HG03439 (cell line): ENCODE data around the gene PPIL6.
A peak's percentile ranks its signal among the peaks of the same experiment; 100 is the strongest.
"Not testable (repeated sequence)": the region's sequence is repeated elsewhere in the genome, so short reads cannot be mapped to it uniquely, and the experiment has no call there.

Experiments used
- ATAC-seq: cut with Tn5 transposase; IDR thresholded peaks from one replicate; pipeline ENCODE4 v1.9.1; 2021; ENCODE audit warnings: mild to moderate bottlenecking, moderate library complexity; ENCODE audit not compliant: unreplicated experiment

Gene PPIL6

DNA sequence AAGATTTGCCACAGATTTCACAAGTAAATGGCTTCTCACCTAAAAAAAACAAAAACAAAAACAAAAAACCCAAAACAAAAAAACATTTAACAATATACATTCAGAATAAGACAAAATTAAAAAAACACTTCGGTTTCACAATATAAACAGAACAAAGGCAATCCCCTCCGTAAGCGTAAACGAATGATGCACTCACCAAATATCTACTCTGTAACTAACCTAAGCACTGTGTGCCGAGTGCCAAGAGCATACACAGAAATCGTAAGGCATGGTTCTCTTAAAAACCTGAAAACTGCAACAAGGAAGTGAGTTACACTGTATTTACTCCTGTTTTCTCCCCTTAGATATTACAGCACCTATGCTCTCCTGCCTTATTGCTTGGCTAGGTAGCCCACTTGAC lies 27.3 kb upstream of the PPIL6 start:
- ATAC-seq, result no peak

GRCh38 chr6:109466212-109466923 lies 25.9 kb upstream of the PPIL6 start:
- ATAC-seq, result no peak

DNA sequence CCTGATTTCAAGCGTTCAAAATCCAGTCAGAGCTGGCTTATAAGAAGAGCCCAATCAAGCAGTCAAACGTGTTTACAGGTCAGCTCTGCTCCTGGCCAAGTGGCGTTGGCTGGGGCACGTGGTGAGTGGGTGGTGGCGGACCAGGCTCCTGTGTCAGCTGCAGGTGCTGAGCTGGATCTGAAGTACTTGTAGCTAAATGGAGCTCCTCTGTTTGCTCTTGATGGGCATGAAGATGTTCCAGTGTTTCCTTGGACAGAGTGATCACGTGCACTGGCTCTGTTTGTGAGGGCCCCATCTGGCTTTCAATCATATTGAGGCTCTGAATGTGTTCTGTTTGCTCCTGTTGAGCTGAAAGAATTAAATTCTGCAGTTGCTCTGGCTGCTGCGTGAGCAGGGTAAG lies 25.3 kb upstream of the PPIL6 start:
- ATAC-seq, result no peak

GRCh38 chr6:109461733-109462526 lies 21.5 kb upstream of the PPIL6 start:
- no peak for ATAC-seq

DNA sequence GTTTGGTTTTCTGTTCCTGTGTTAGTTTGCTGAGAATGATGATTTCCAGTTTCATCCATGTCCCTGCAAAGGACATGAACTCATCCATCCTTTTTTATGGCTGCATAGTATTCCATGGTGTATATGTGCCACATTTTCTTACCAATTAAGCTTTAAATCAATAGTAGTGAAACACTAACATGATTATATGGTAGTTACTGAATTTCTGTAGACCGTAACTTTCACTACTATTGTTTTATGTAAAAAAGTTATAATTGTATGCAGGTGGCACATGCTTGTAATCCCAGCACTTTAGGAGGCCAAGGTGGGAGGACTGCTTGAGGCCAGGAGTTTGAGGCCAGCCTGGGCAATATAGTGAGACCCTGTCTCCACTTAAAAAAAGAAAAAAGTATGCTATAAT lies 20.8 kb upstream of the PPIL6 start:
- not testable (repeated sequence) for ATAC-seq

DNA sequence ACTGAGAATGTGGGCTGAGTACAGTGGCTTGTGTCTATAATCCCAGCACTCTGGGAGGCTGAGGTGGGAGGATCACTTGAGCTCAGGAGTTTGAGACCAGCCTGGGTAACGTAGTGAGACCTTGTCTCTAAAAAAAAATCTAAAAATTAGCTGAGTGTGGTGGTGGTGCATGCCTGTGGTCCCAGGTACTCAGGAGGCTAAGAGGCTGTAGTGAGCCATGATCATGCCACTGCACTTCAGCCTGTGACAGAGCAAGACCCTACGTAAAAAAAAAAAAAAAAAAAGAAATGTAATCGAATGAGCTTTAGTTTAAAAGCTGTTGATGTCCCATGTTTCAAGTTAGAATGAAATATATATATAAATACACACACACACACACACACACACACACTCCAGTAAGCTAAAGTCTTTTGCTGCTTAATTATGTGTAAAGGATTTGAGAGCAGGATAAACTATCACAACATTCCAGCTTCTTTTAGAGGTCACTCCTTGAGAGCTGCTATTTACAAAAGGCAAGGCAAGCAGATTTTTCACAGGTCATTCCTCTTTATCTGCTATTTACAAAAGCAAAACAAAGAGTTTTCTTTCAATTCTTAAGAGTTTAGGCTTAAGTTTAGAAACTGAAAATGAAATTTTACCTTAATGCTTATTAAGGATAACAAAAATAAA lies 19.9 kb upstream of the PPIL6 start:
- ATAC-seq, result no peak

GRCh38 chr6:109458774-109459531 lies 18.5 kb upstream of the PPIL6 start:
- ATAC-seq, result no peak

GRCh38 chr6:109457562-109457996 lies 17.2 kb upstream of the PPIL6 start:
- ATAC-seq, result no peak

GRCh38 chr6:109456710-109457561 lies 16.5 kb upstream of the PPIL6 start:
- ATAC-seq, result no peak

- ATAC-seq, result no peak
These were observed 15.7 kb upstream of the PPIL6 start for GRCh38 chr6:109456111-109456583.

DNA sequence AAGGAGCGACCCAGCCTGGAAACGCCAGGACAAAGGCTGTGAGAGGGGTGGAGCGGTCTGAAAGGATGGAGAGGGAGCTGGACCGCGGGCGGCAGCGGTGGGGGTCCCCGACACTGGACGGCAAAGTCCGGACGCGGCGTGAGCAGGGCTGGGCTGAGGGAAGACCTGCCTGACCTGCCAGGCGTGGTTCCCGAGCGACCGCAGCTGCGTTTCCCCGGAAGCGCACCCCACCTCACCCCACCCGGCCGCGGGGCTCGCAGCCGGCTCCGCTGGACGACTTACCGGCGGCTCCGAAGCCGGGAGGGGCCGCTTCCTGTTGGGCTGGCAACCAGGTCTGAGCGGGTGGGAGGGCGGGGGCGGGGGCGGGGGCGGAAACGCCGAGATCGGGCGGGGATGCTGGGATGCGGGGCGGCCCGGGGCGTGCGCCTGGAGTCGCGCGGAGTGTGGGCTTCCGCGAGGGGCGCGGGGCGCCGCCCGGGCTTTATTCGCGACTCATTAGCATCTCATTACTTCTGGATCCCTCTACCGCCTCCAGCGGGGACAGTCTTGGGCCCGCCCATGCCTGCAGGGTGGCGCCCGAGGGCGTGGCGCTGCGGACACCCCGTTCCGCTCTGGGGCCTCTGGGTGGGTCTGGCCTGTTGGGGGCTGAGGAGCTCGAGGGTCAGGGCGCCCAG lies 15.1 kb upstream of the PPIL6 start, which contains the start of gene MICAL1:
Gene MICAL1, minus strand, starts transcription at position 336 of the 674 bp plus-strand sequence. CDS start 1,576 bp downstream, outside the sequence.
- ATAC-seq, result peak; percentile 66

GRCh38 chr6:109454496-109455436 lies 14.3 kb upstream of the PPIL6 start:
- ATAC-seq, result peak; percentile 23

- ATAC-seq, result no peak
These were observed 13.4 kb upstream of the PPIL6 start for GRCh38 chr6:109453594-109454495.

- no peak for ATAC-seq
These were observed 12.7 kb upstream of the PPIL6 start for GRCh38 chr6:109453156-109453555.

- ATAC-seq, result no peak
These were observed 11.8 kb upstream of the PPIL6 start for GRCh38 chr6:109452181-109452580.

DNA sequence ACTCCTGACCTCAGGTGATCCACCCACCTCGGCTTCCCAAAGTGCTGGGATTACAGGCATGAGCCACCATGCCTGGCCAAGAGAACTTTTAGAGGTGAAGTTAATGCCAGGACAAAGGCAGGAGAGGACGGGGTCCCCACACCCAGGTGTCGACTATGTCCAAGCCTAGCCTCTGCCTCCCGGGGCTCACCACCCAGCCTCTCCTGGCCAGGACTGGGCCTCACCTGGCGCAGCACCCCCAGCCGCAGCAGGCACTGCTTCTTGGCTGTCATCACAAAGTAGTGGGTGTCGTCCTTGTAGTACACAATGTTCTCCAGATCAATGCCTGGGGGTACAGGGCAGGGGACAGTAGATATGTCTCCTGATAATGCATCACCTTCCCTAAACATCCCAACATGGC lies 10.9 kb upstream of the PPIL6 start:
- ATAC-seq, result no peak

GRCh38 chr6:109450801-109451200 lies 10.4 kb upstream of the PPIL6 start:
- ATAC-seq, result no peak
